OCI-LY7 (cell line): Measurements from ENCODE around the gene KRT3. TPM values are rescaled to one million over a fixed set of nuclear protein-coding genes. Genes with fewer than 3 reads are reported as not detected.

Experiments
- BruUV-seq: library from RNA; stranded (reverse); fragments of 400-500 nt; replicated peaks from 2 replicates; lab custom pipeline; 2021; lab: Mats Ljungman, UMichigan
- CTCF ChIA-PET: fragments of 300-600 bp; sonication (Branson Sonifier 250); formaldehyde crosslinking; loops from one replicate; lab custom pipeline; 2022; ENCODE audit warnings: antibody characterized with exemption; ENCODE audit not compliant: unreplicated experiment; lab: Charles Lee
- POLR2A ChIA-PET: fragments of 300-600 bp; sonication (Branson Sonifier 250); formaldehyde crosslinking; loops from one replicate; lab custom pipeline; 2022; ENCODE audit warnings: antibody characterized with exemption; lab: Charles Lee
- DNase-seq: peaks from one replicate; pipeline ENCODE4 v3.0.0-alpha.2; 2015; ENCODE audit warnings: low spot score
- H2AFZ ChIP-seq: fragments of 200-600 bp; sonication (generic), shearing (Covaris generic); 2 replicates; pipeline ENCODE4 v1.6.1; 2014; ENCODE audit warnings: mild to moderate bottlenecking, antibody characterized with exemption, low read length, moderate library complexity
- H3K27ac ChIP-seq: fragments of 200-600 bp; sonication (generic); 2 replicates; pipeline ENCODE4 v1.5.1; 2014; ENCODE audit warnings: mixed run types, low read depth, mild to moderate bottlenecking, moderate library complexity, low read length, inconsistent platforms; ENCODE audit not compliant: poor library complexity, severe bottlenecking
- H3K36me3 ChIP-seq: fragments of 200-600 bp; sonication (generic); 2 replicates; pipeline ENCODE4 v1.6.1; 2014; ENCODE audit warnings: mild to moderate bottlenecking, antibody characterized with exemption, low read length, moderate library complexity, mixed read lengths; ENCODE audit not compliant: insufficient read depth
- H3K4me1 ChIP-seq: fragments of 200-600 bp; sonication (generic); 2 replicates; pipeline ENCODE4 v1.5.1; 2014; ENCODE audit warnings: mild to moderate bottlenecking, low read length; ENCODE audit not compliant: insufficient read depth, poor library complexity, severe bottlenecking
- H3K4me2 ChIP-seq: fragments of 200-600 bp; sonication (generic); 2 replicates; pipeline ENCODE4 v1.6.1; 2014; ENCODE audit warnings: mild to moderate bottlenecking, low read length
- H3K4me3 ChIP-seq: fragments of 200-600 bp; sonication (generic); 2 replicates; pipeline ENCODE4 v1.5.1; 2014; ENCODE audit warnings: mild to moderate bottlenecking, low read depth, low read length; ENCODE audit not compliant: poor library complexity, severe bottlenecking
- H3K79me2 ChIP-seq: fragments of 200-600 bp; sonication (generic); 2 replicates; pipeline ENCODE4 v1.6.1; 2016; ENCODE audit warnings: low read depth, mild to moderate bottlenecking, low read length, moderate library complexity, mixed read lengths; ENCODE audit not compliant: insufficient read depth
- H3K9me2 ChIP-seq: fragments of 200-600 bp; sonication (generic); 2 replicates; pipeline ENCODE4 v1.6.1; 2016; ENCODE audit warnings: mild to moderate bottlenecking, low read length, mixed read lengths; ENCODE audit not compliant: insufficient read depth
- H3K9me3 ChIP-seq: fragments of 200-600 bp; sonication (generic); 2 replicates; pipeline ENCODE4 v1.6.1; 2014; ENCODE audit warnings: mild to moderate bottlenecking, mixed run types, low read length, mixed read lengths
- H4K20me1 ChIP-seq: fragments of 200-600 bp; sonication (generic); 2 replicates; pipeline ENCODE4 v1.6.1; 2014; ENCODE audit warnings: mild to moderate bottlenecking, antibody characterized with exemption, low read length, moderate library complexity, mixed read lengths; ENCODE audit not compliant: insufficient read depth
- CTCF ChIP-seq: fragments of 200-600 bp; sonication (generic); conservative IDR thresholded peaks from 2 replicates; pipeline ENCODE4 v1.5.1; 2014; ENCODE audit warnings: mild to moderate bottlenecking, antibody characterized with exemption, low read length, moderate library complexity, mixed read lengths
- EZH2phosphoT487 ChIP-seq: fragments of 200-600 bp; sonication (generic); IDR thresholded peaks from 2 replicates; pipeline ENCODE4 v1.6.1; 2018; ENCODE audit warnings: low read depth, borderline replicate concordance, mild to moderate bottlenecking, mixed run types, antibody characterized with exemption, low read length, moderate library complexity, mixed read lengths
- intact Hi-C: fragments of 100-400 bp; cut with micrococcal nuclease; formaldehyde crosslinking; loops from one replicate; pipeline ENCODE4 v1.10.0; 2022; ENCODE audit not compliant: unreplicated experiment
- total RNA-seq, 2 experiments: library from RNA; depleted of rRNA in 1 of 2; stranded (reverse); fragments of >200 nt in 1 of 2; shearing (Covaris generic) in 1 of 2; gene quantifications; 2 replicates each; pipeline ENCODE4 v1.2.3, GENCODE V29; 2014 to 2022

The KRT3 gene
- total RNA-seq, 2 experiments from 2014 or later, result not detected

GRCh38 chr12:52799505-52800211 is 3.7 kb upstream of the KRT3 start:
- POLR2A ChIA-PET, result interaction anchor here (0.5 kb wide), 1 partner anchor 237 kb away, joined by 5 read pairs; no protein-coding TSS in a partner anchor
- Histone ChIP-seq H3K9me3 (no peaks in the 10 kb centered on the region), H3K9me2 (no peaks in the 10 kb centered on the region), H3K4me3 (no peak overlapping the region), H3K79me2 (no peaks in the 10 kb centered on the region), H4K20me1 (no peaks in the 10 kb centered on the region), H3K4me2 (no peak overlapping the region), H3K27ac (no peak overlapping the region), H2AFZ (no peak overlapping the region), H3K36me3 (no peaks in the 10 kb centered on the region), H3K4me1 (no peaks in the 10 kb centered on the region)
- intact Hi-C loops, result no loop called here
- no TSS peak for BruUV-seq
- no peak for DNase-seq
- TF ChIP-seq EZH2phosphoT487 (no peak), CTCF (no peak)
- CTCF ChIA-PET, result no interaction called here

- TF ChIP-seq CTCF, result no peak
- intact Hi-C loops, result no loop called here
- Histone ChIP-seq H4K20me1 (no peaks in the 10 kb centered on the region), H3K79me2 (no peaks in the 10 kb centered on the region), H2AFZ (no peak overlapping the region), H3K27ac (no peak overlapping the region), H3K4me3 (no peak overlapping the region), H3K4me1 (no peaks in the 10 kb centered on the region), H3K9me3 (no peaks in the 10 kb centered on the region), H3K9me2 (no peaks in the 10 kb centered on the region), H3K4me2 (no peak overlapping the region), H3K36me3 (no peaks in the 10 kb centered on the region)
- BruUV-seq, result no TSS peak
- POLR2A ChIA-PET, result no interaction called here
- DNase-seq, result no peak
- CTCF ChIA-PET, result no interaction called here
Measured at GRCh38 chr12:52798671-52799504, 3.0 kb upstream of the KRT3 start.
